ENCODE data around the gene ZNF608. TPM values are rescaled to one million over a fixed set of nuclear protein-coding genes. Genes with fewer than 3 reads are reported as not detected.

The ZNF608 gene
- total RNA-seq, 6 experiments from 2014 or later: 3.9 to 6.5 (median 4.9) TPM

GRCh38 chr5:124728968-124729332 lies 17.5 kb downstream of the ZNF608 start:
- Histone ChIP-seq H3K4me1 (peaks cover 0 to 20% (median 10%) of the 10 kb centered on the region in 4 donors), H3K27me3 (no peaks in the 10 kb centered on the region), H3K36me3 (no peaks in the 10 kb centered on the region), H3K27ac (no peak overlapping the region), H3K4me3 (no peak overlapping the region), H3K9me3 (no peaks in the 10 kb centered on the region)
- TF ChIP-seq POLR2A (IDR thresholded peaks at IDR 0.05) (no peak), CTCF (IDR thresholded peaks at IDR 0.05) (no peak)
- DNase-seq (no peak), ATAC-seq (no peak)
- 90% methylated on average over 4 of the region's 5 CpGs for WGBS (ENCODE audit: insufficient coverage, low coverage, low lambda C conversion rate, missing lambda C conversion rate)
- intact Hi-C loops (cut with DNase I): no loop called here

- DNase-seq (no peak), ATAC-seq (no peak)
- no peak overlapping the region for H3K4me3 ChIP-seq
- H3K9me3 ChIP-seq: no peaks in the 10 kb centered on the region
- no peaks in the 10 kb centered on the region for H3K27me3 ChIP-seq
- H3K27ac ChIP-seq: no peak overlapping the region
- peaks cover 0 to 20% (median 10%) of the 10 kb centered on the region in 4 donors for H3K4me1 ChIP-seq
- intact Hi-C loops (cut with DNase I): no loop called here
- no peaks in the 10 kb centered on the region for H3K36me3 ChIP-seq
- WGBS (ENCODE audit: insufficient coverage, low coverage, low lambda C conversion rate, missing lambda C conversion rate): 90% methylated on average over 5 of the region's 5 CpGs
- no peak for TF ChIP-seq CTCF (IDR thresholded peaks at IDR 0.05)
- no peak for TF ChIP-seq POLR2A (IDR thresholded peaks at IDR 0.05)
These were observed 18.0 kb downstream of the ZNF608 start for GRCh38 chr5:124728331-124728967.

GRCh38 chr5:124726631-124727362 lies 19.6 kb downstream of the ZNF608 start:
- intact Hi-C loops (cut with DNase I): no loop called here
- WGBS (ENCODE audit: insufficient coverage, low coverage, low lambda C conversion rate, missing lambda C conversion rate): 64% methylated on average over 4 of the region's 5 CpGs
- Histone ChIP-seq H3K4me3 (no peak overlapping the region), H3K27me3 (no peaks in the 10 kb centered on the region), H3K27ac (no peak overlapping the region), H3K36me3 (no peaks in the 10 kb centered on the region), H3K9me3 (no peaks in the 10 kb centered on the region), H3K4me1 (peaks cover 0 to 20% (median 10%) of the 10 kb centered on the region in 4 donors)
- DNase-seq: no peak
- no peak for TF ChIP-seq CTCF (IDR thresholded peaks at IDR 0.05)
- peak; percentile 56 to 82 (median 62) for ATAC-seq

- no peak for TF ChIP-seq CTCF (IDR thresholded peaks at IDR 0.05)
- no peak for TF ChIP-seq POLR2A (IDR thresholded peaks at IDR 0.05)
- Histone ChIP-seq H3K4me1 (peaks cover 0 to 25% (median 10%) of the 10 kb centered on the region in 4 donors), H3K4me3 (no peak overlapping the region), H3K36me3 (no peaks in the 10 kb centered on the region), H3K9me3 (no peaks in the 10 kb centered on the region), H3K27ac (peak overlapping the region in 1 of 3 donors; percentile 38), H3K27me3 (no peaks in the 10 kb centered on the region)
- ATAC-seq: peak; percentile 67 to 73 (median 69)
- intact Hi-C loops (cut with DNase I): no loop called here
- 52% methylated on average over 3 of the region's 4 CpGs for WGBS (ENCODE audit: insufficient coverage, low coverage, low lambda C conversion rate, missing lambda C conversion rate)
- no peak for DNase-seq
These were observed 20.7 kb downstream of the ZNF608 start for GRCh38 chr5:124725622-124726258.

Measured in right lobe of liver (tissue), 6 donors.